Prostate gland (tissue), 2 donors: ENCODE measurements around the gene CYREN. TPM values are rescaled to one million over a fixed set of nuclear protein-coding genes. Genes with fewer than 3 reads are reported as not detected.

Source experiments
- DNase-seq: peaks from one replicate; pipeline ENCODE4 v3.0.0-alpha.2; 2019; ENCODE audit warnings: low spot score
- H3K27ac ChIP-seq, 2 donors: fragments of 200-600 bp; sonication (generic); 2 replicates each; pipeline ENCODE4 v1.5.1; 2017 to 2019
- H3K27me3 ChIP-seq: fragments of 200-600 bp; sonication (generic); replicated peaks from 2 replicates; pipeline ENCODE4 v1.5.1; 2019; ENCODE audit not compliant: insufficient read depth
- H3K36me3 ChIP-seq, 2 donors: fragments of 200-600 bp; sonication (generic); 1 replicate in 1 of 2; 2 replicates in 1 of 2; pipeline versions ENCODE4 v1.5.1 to v1.8.1; 2017 to 2019
- H3K4me1 ChIP-seq: fragments of 200-600 bp; sonication (generic); replicated peaks from 2 replicates; pipeline ENCODE4 v1.5.1; 2019
- H3K4me3 ChIP-seq, 2 donors: fragments of 200-600 bp; sonication (generic); 2 replicates each; pipeline ENCODE4 v1.5.1; 2017 to 2019
- H3K9me3 ChIP-seq: fragments of 200-600 bp; sonication (generic); 2 replicates; pipeline ENCODE4 v1.5.1; 2017
- POLR2A ChIP-seq: fragments of 450-650 bp; IDR thresholded peaks from one replicate; pipeline ENCODE4 v1.6.1; 2016; ENCODE audit warnings: antibody characterized with exemption, mild to moderate bottlenecking
- POLR2AphosphoS5 ChIP-seq: sonication (generic); formaldehyde crosslinking; IDR thresholded peaks from one replicate; pipeline ENCODE4 v1.6.1; 2017; ENCODE audit warnings: antibody characterized with exemption
- WGBS: methylation state at CpG from one replicate; pipeline ENCODE4 v1.1.5; 2018; 5-methylcytosine and 5-hydroxymethylcytosine counted together
- intact Hi-C: fragments of 100-400 bp; cut with DNase I; formaldehyde crosslinking; loops from one replicate; pipeline ENCODE4 v1.14.2; 2022
- total RNA-seq, 2 donors: library from RNA; depleted of rRNA; stranded (reverse); fragments of >200 nt; gene quantifications; one replicate each; pipeline ENCODE4 v1.1.0, GENCODE V29; 2016
- TF ChIP-seq, protein P1 (sequence below), 4 experiments: fragments of 200-600 bp in 2 of 4; fragments of 450-650 bp in 2 of 4; sonication (generic) in 2 of 4; IDR thresholded peaks; 1 replicate in 3 of 4; 2 replicates in 1 of 4; pipeline ENCODE4 v1.5.1; 2016 to 2019; ENCODE audit warnings: antibody characterized with exemption in 4 of 4, mild to moderate bottlenecking in 2 of 4, moderate library complexity in 2 of 4

CYREN gene
- total RNA-seq, 2 donors from 2014 or later = 44.5 to 53.6 TPM

DNA sequence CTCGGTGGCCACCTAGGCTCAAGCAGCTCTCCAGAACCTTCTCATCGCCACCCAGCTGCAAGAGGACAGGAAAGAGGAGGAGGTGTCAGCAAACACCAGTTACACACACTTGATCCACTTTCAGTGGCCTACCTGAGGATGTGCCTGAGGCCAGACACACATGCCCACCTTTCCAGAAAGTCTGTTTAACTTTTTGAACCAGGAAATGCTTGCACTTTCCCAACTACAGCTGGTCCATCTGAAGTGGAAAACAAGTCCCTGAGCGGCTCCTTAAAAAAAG, 15.7 kb upstream of the CYREN start:
- H3K4me1 ChIP-seq = no peaks in the 10 kb centered on the region
- no peak overlapping the region for H3K27ac ChIP-seq
- intact Hi-C loops = no loop called here
- no peak for DNase-seq
- TF ChIP-seq POLR2AphosphoS5 (no peak), POLR2A (no peak)
- TF ChIP-seq, protein P1, sequence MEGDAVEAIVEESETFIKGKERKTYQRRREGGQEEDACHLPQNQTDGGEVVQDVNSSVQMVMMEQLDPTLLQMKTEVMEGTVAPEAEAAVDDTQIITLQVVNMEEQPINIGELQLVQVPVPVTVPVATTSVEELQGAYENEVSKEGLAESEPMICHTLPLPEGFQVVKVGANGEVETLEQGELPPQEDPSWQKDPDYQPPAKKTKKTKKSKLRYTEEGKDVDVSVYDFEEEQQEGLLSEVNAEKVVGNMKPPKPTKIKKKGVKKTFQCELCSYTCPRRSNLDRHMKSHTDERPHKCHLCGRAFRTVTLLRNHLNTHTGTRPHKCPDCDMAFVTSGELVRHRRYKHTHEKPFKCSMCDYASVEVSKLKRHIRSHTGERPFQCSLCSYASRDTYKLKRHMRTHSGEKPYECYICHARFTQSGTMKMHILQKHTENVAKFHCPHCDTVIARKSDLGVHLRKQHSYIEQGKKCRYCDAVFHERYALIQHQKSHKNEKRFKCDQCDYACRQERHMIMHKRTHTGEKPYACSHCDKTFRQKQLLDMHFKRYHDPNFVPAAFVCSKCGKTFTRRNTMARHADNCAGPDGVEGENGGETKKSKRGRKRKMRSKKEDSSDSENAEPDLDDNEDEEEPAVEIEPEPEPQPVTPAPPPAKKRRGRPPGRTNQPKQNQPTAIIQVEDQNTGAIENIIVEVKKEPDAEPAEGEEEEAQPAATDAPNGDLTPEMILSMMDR (IDR thresholded peaks at IDR 0.05) = no peak
- H3K9me3 ChIP-seq = no peaks in the 10 kb centered on the region
- H3K27me3 ChIP-seq = no peaks in the 10 kb centered on the region
- peaks cover 8 to 22% of the 10 kb centered on the region in 2 donors for H3K36me3 ChIP-seq
- H3K4me3 ChIP-seq = no peak overlapping the region
- 96% methylated on average over 3 of the region's 3 CpGs for WGBS

DNA sequence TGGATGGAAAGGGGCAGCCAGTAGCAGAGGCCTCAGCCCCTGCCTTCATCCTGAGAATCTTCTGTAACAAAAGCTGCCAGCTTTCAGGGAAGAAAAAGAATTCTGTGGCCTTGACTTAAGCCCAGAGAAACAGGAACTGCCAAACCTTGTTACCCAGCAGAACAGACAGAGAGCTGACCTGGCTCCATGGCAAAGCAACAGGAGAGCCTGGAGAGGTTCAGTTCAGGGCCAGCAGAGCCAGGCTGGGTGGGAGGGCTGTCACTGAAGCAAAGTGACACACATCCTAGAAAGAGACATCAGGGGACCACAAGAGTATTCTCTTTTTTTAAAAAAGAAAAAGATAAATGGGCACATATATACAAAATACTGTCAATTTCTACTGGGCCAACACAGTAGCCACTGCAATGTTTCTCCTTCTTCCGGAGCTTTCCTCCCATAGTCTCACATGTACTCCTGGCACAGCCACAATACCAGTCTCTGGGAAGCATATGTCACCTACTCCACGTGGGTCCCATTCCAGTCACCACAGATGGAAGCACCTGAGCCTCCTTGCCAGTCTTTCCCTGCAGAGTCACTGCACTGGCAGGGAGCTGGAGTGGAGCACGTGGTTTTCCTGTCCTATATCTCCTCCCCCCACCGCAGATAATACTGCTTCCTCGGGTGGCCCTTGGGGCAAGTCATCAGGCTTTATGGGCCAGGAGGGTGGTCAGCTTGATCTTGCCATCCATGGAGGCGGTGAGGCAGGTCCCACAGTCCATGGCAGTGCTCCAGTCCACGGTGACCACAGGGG, 15.2 kb upstream of the CYREN start:
- no peaks in the 10 kb centered on the region for H3K27me3 ChIP-seq
- H3K9me3 ChIP-seq = no peaks in the 10 kb centered on the region
- TF ChIP-seq POLR2A (no peak), POLR2AphosphoS5 (no peak)
- TF ChIP-seq, protein P1 (IDR thresholded peaks at IDR 0.05) = no peak
- no peaks in the 10 kb centered on the region for H3K4me1 ChIP-seq
- H3K4me3 ChIP-seq = no peak overlapping the region
- 94% methylated on average over 7 of the region's 7 CpGs for whole genome bisulfite sequencing
- H3K27ac ChIP-seq = no peak overlapping the region
- DNase-seq = no peak
- intact Hi-C loops = no loop called here
- H3K36me3 ChIP-seq = peaks cover 8 to 22% of the 10 kb centered on the region in 2 donors

DNA sequence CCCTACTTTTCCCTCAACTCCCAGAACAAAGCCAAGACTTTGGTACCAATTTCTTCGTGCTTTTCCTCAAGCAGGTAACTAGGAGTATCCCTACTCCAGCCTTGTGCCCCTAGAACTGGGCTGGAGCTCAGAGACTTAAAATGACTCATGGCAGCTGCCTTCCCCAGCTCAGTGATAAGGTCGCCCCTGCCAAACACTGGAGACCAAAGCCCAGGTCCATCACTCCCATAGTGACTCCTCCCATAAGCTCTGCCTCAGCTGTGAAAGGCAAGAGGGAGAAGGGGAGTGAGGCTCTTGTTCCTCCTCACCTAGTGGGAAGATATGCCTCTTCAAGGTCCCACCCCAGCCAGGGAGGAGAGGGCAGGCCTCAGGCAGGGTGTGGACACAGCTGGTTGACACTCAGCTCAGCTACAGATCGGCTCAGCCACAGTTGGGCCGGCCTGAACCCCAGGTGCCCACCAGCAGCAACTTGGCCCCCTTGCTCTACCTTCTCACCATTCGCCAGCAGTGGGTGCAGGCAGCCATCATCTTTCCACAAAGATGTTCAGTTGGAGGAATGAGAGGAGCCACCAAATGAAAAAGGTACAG, 13.8 kb upstream of the CYREN start:
- TF ChIP-seq, protein P1 (IDR thresholded peaks at IDR 0.05) = no peak
- TF ChIP-seq POLR2AphosphoS5 (no peak), POLR2A (no peak)
- Histone ChIP-seq H3K4me3 (no peak overlapping the region), H3K27ac (no peak overlapping the region), H3K4me1 (no peaks in the 10 kb centered on the region), H3K9me3 (no peaks in the 10 kb centered on the region), H3K27me3 (no peaks in the 10 kb centered on the region), H3K36me3 (peaks cover 8 to 22% of the 10 kb centered on the region in 2 donors)
- no peak for DNase-seq
- intact Hi-C loops = no loop called here
- 97% methylated on average over 5 of the region's 5 CpGs for WGBS

DNA sequence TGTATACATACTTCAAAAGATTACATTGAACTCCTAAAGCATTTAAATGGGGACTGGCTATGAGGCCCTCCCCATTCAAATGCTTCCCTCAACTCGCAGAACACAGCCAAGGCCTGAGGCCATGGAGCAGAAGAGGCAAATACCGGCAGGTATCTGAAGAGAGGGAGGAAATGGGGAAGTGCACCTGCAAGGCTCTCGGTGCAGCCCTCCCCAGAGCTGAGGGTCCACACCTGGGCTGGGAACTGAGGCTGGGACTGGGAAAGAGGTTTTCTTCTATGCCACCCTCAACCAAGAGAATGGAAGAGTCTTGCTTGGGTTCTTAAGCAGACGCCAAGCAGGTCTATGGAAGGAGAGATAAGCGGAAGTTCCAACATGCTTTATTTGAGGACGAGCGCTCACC, 13.0 kb upstream of the CYREN start:
- Histone ChIP-seq H3K9me3 (no peaks in the 10 kb centered on the region), H3K27me3 (no peaks in the 10 kb centered on the region), H3K36me3 (peaks cover 8 to 14% of the 10 kb centered on the region in 2 donors), H3K4me3 (no peak overlapping the region), H3K27ac (no peak overlapping the region), H3K4me1 (no peaks in the 10 kb centered on the region)
- WGBS = 92% methylated on average over 7 of the region's 7 CpGs
- intact Hi-C loops = no loop called here
- TF ChIP-seq, protein P1 (IDR thresholded peaks at IDR 0.05) = no peak
- TF ChIP-seq POLR2A (no peak), POLR2AphosphoS5 (no peak)
- DNase-seq = no peak
